K562 (cell line): ENCODE data around the gene ALG9.

Source experiments
- ARNT ChIP-seq, 2 experiments: fragments of 450-650 bp; IDR thresholded peaks; 2 replicates each; pipeline ENCODE4 v1.6.1; 2016; ENCODE audit warnings: mild to moderate bottlenecking in 1 of 2
- FOXJ2 ChIP-seq: fragments of 200-800 bp; sonication (Bioruptor generic); IDR thresholded peaks from 2 replicates; pipeline ENCODE4 v1.6.1; 2016; ENCODE audit warnings: missing genetic modification characterization, missing compliant biosample characterization
- KDM4B ChIP-seq, 2 experiments: fragments of 450-650 bp in 1 of 2; sonication (generic) in 1 of 2; IDR thresholded peaks; 2 replicates each; pipeline ENCODE4 v1.6.1; 2016 to 2017; ENCODE audit warnings: borderline replicate concordance in 2 of 2, antibody characterized with exemption in 1 of 2, low read depth in 1 of 2, mild to moderate bottlenecking in 1 of 2
- POLR2AphosphoS5 ChIP-seq: IDR thresholded peaks from 2 replicates; pipeline ENCODE4 v1.6.1; 2011; ENCODE audit warnings: mild to moderate bottlenecking, low read depth, low read length, moderate library complexity; ENCODE audit not compliant: control insufficient read depth, insufficient read depth
- ZBTB8A ChIP-seq: fragments of 450-650 bp; IDR thresholded peaks from 2 replicates; pipeline ENCODE4 v1.6.1; 2018; ENCODE audit warnings: mild to moderate bottlenecking, moderate library complexity; ENCODE audit not compliant: partially characterized antibody
- ZFP36 ChIP-seq: fragments of 150-350 bp; IDR thresholded peaks from 2 replicates; pipeline ENCODE4 v1.6.1; 2018; ENCODE audit warnings: low read length, low read depth; ENCODE audit not compliant: partially characterized antibody
- ZNF384 ChIP-seq: IDR thresholded peaks from 2 replicates; pipeline ENCODE4 v1.6.1; 2012; ENCODE audit warnings: low read depth, low read length, improper control_type of control experiment
- TF ChIP-seq, protein P1 (sequence below), 3 experiments: IDR thresholded peaks in 2 of 3; conservative IDR thresholded peaks in 1 of 3; 2 replicates each; pipeline ENCODE4 v1.5.1; 2011 to 2012; ENCODE audit warnings: low read length in 3 of 3, mild to moderate bottlenecking in 3 of 3, control low read depth in 2 of 3, improper control_type of control experiment in 1 of 3, inconsistent platforms in 1 of 3, low read depth in 1 of 3, mixed read lengths in 1 of 3, moderate library complexity in 1 of 3; ENCODE audit not compliant: insufficient read depth in 2 of 3
- TF ChIP-seq, protein P2 (sequence below): fragments of 450-650 bp; IDR thresholded peaks from 2 replicates; pipeline ENCODE4 v1.6.1; 2017; ENCODE audit warnings: antibody characterized with exemption, mild to moderate bottlenecking
- TF ChIP-seq, protein P3 (sequence below): fragments of 450-650 bp; IDR thresholded peaks from 2 replicates; pipeline ENCODE4 v1.6.1; 2016
- TF ChIP-seq, protein P4 (sequence below), 2 experiments: IDR thresholded peaks; 2 replicates each; pipeline ENCODE4 v1.6.1; 2011; ENCODE audit warnings: borderline replicate concordance in 1 of 2, control low read depth in 1 of 2, low read depth in 1 of 2, low read length in 1 of 2, mild to moderate bottlenecking in 1 of 2, mixed read lengths in 1 of 2, moderate library complexity in 1 of 2; ENCODE audit not compliant: insufficient read depth in 1 of 2, insufficient read length in 1 of 2, poor library complexity in 1 of 2, severe bottlenecking in 1 of 2; ENCODE audit errors: extremely low read depth in 1 of 2
- TF ChIP-seq, protein P5 (sequence below): sonication (generic); formaldehyde crosslinking; IDR thresholded peaks from 2 replicates; pipeline ENCODE4 v1.8.1; 2022; ENCODE audit warnings: missing genetic modification reagents
- TF ChIP-seq, protein P6 (sequence below): sonication (generic); formaldehyde crosslinking; IDR thresholded peaks from 2 replicates; pipeline ENCODE4 v1.8.1; 2023; ENCODE audit warnings: mild to moderate bottlenecking, missing genetic modification reagents

DNA sequence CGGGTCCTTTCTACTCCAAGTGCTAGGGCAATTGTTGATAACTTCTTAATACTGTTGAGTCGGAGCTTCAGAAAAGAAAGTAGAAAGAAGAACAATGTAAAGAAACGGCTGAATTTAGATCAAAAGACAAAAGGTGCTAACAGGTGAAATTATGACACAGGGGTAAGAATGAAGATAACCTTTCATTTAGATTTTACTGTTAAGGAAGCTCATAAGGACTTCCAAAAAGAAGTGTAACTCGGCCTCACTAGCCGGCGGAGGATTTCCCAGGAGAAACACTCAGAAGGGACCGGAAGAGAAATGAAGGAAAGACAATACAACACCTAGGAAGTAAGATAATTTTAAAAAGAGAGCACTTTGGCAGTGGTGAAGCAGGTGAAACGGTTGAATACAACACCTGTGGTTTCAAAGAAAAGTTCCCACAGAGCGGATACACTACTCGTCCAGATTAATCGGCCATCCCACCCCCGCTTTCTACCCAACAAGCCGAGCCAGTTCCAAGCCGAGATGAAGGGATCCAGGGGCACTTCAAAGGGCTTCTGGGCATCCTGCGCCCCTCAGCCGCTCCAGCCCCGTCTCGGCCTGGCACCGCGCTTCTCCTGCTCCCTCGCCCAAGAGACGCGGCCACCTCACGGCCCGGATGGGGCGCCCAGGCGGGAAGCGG lies 105.9 kb downstream of the ALG9 start:
- TF ChIP-seq, protein P1, sequence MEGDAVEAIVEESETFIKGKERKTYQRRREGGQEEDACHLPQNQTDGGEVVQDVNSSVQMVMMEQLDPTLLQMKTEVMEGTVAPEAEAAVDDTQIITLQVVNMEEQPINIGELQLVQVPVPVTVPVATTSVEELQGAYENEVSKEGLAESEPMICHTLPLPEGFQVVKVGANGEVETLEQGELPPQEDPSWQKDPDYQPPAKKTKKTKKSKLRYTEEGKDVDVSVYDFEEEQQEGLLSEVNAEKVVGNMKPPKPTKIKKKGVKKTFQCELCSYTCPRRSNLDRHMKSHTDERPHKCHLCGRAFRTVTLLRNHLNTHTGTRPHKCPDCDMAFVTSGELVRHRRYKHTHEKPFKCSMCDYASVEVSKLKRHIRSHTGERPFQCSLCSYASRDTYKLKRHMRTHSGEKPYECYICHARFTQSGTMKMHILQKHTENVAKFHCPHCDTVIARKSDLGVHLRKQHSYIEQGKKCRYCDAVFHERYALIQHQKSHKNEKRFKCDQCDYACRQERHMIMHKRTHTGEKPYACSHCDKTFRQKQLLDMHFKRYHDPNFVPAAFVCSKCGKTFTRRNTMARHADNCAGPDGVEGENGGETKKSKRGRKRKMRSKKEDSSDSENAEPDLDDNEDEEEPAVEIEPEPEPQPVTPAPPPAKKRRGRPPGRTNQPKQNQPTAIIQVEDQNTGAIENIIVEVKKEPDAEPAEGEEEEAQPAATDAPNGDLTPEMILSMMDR (IDR thresholded peaks at IDR 0.05 in 2 of 3, conservative IDR thresholded peaks at IDR 0.05 in 1 of 3; ENCODE audit: insufficient read depth in 2 of 3, low read depth in 1 of 3, low read length in 3 of 3), result no peak
- TF ChIP-seq ZBTB8A (no peak), ARNT (IDR thresholded peaks at IDR 0.05) (no peak), ZFP36 (no peak), ZNF384 (no peak), KDM4B (IDR thresholded peaks at IDR 0.05; ENCODE audit: borderline replicate concordance in 2 of 2, low read depth in 1 of 2) (no peak), POLR2AphosphoS5 (no peak), FOXJ2 (no peak)
- TF ChIP-seq, protein P2, sequence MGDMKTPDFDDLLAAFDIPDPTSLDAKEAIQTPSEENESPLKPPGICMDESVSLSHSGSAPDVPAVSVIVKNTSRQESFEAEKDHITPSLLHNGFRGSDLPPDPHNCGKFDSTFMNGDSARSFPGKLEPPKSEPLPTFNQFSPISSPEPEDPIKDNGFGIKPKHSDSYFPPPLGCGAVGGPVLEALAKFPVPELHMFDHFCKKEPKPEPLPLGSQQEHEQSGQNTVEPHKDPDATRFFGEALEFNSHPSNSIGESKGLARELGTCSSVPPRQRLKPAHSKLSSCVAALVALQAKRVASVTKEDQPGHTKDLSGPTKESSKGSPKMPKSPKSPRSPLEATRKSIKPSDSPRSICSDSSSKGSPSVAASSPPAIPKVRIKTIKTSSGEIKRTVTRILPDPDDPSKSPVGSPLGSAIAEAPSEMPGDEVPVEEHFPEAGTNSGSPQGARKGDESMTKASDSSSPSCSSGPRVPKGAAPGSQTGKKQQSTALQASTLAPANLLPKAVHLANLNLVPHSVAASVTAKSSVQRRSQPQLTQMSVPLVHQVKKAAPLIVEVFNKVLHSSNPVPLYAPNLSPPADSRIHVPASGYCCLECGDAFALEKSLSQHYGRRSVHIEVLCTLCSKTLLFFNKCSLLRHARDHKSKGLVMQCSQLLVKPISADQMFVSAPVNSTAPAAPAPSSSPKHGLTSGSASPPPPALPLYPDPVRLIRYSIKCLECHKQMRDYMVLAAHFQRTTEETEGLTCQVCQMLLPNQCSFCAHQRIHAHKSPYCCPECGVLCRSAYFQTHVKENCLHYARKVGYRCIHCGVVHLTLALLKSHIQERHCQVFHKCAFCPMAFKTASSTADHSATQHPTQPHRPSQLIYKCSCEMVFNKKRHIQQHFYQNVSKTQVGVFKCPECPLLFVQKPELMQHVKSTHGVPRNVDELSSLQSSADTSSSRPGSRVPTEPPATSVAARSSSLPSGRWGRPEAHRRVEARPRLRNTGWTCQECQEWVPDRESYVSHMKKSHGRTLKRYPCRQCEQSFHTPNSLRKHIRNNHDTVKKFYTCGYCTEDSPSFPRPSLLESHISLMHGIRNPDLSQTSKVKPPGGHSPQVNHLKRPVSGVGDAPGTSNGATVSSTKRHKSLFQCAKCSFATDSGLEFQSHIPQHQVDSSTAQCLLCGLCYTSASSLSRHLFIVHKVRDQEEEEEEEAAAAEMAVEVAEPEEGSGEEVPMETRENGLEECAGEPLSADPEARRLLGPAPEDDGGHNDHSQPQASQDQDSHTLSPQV, result no peak
- TF ChIP-seq, protein P3, sequence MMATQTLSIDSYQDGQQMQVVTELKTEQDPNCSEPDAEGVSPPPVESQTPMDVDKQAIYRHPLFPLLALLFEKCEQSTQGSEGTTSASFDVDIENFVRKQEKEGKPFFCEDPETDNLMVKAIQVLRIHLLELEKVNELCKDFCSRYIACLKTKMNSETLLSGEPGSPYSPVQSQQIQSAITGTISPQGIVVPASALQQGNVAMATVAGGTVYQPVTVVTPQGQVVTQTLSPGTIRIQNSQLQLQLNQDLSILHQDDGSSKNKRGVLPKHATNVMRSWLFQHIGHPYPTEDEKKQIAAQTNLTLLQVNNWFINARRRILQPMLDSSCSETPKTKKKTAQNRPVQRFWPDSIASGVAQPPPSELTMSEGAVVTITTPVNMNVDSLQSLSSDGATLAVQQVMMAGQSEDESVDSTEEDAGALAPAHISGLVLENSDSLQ, result no peak
- TF ChIP-seq, protein P4, sequence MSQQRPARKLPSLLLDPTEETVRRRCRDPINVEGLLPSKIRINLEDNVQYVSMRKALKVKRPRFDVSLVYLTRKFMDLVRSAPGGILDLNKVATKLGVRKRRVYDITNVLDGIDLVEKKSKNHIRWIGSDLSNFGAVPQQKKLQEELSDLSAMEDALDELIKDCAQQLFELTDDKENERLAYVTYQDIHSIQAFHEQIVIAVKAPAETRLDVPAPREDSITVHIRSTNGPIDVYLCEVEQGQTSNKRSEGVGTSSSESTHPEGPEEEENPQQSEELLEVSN (IDR thresholded peaks at IDR 0.05; ENCODE audit: borderline replicate concordance in 1 of 2, extremely low read depth in 1 of 2, insufficient read depth in 1 of 2, insufficient read length in 1 of 2, low read depth in 1 of 2, low read length in 1 of 2, poor library complexity in 1 of 2, severe bottlenecking in 1 of 2), result no peak
- TF ChIP-seq, protein P5, sequence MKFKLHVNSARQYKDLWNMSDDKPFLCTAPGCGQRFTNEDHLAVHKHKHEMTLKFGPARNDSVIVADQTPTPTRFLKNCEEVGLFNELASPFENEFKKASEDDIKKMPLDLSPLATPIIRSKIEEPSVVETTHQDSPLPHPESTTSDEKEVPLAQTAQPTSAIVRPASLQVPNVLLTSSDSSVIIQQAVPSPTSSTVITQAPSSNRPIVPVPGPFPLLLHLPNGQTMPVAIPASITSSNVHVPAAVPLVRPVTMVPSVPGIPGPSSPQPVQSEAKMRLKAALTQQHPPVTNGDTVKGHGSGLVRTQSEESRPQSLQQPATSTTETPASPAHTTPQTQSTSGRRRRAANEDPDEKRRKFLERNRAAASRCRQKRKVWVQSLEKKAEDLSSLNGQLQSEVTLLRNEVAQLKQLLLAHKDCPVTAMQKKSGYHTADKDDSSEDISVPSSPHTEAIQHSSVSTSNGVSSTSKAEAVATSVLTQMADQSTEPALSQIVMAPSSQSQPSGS (CRISPR knock-in tag), result no peak
- TF ChIP-seq, protein P6, sequence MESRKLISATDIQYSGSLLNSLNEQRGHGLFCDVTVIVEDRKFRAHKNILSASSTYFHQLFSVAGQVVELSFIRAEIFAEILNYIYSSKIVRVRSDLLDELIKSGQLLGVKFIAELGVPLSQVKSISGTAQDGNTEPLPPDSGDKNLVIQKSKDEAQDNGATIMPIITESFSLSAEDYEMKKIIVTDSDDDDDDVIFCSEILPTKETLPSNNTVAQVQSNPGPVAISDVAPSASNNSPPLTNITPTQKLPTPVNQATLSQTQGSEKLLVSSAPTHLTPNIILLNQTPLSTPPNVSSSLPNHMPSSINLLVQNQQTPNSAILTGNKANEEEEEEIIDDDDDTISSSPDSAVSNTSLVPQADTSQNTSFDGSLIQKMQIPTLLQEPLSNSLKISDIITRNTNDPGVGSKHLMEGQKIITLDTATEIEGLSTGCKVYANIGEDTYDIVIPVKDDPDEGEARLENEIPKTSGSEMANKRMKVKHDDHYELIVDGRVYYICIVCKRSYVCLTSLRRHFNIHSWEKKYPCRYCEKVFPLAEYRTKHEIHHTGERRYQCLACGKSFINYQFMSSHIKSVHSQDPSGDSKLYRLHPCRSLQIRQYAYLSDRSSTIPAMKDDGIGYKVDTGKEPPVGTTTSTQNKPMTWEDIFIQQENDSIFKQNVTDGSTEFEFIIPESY (CRISPR knock-in tag), result no peak
